ENCODE data around the gene MFAP2. TPM values are rescaled to one million over a fixed set of nuclear protein-coding genes. Genes with fewer than 3 reads are reported as not detected.

Gene MFAP2, protein sequence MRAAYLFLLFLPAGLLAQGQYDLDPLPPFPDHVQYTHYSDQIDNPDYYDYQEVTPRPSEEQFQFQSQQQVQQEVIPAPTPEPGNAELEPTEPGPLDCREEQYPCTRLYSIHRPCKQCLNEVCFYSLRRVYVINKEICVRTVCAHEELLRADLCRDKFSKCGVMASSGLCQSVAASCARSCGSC
- 10 to 100 TPM; 24.0 to 62.2 TPM for total RNA-seq

DNA sequence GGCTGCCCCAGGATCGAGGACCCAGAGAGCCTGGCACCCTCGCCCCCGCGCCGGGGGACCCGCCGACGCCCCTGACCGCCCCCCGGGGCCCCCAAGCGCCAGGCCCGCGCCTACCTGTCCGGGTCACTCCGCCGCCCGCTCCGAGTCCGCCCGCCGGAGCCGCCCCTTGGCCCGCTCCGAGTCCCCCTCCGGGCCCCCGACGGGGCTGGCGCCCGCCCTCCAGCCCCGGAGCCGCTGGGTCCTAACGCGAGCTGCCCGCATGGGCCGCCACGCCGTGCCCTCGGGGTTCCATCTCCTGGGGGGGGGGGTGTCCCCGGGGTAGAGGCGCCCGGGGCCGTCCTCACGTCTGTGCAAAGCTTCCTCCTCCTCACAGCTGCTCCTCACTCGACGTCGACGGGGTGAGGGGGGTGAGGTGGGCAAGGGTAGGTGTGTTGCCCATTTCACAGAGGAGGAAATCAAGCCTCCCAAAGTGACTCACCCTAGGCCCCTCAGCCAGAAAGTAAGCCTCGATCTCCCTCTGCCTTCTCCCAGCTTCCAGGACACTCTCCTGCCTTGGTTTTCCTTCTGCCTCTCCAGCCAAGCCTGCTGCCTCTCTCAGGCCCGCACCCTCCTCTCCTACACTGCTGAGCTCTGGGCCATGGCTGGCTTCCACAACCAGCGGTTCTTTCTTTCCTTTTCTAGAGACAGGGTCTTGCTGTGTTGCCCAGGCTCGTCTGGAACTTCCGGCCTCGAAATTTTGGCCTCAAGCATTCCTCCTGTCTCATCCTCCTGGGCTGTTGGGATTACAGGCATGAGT is at the start of gene MFAP2:
Gene MFAP2 (minus strand): TSS at position 148 of the 796 bp plus-strand sequence. CDS start 2,347 bp downstream, outside the sequence.
- no peak for ATAC-seq (ENCODE audit: insufficient number of reproducible peaks, low FRiP score, low read depth)
- peak within 1 kb of the TSS; percentile 82 for H3K4me3 ChIP-seq
- no peak for TF ChIP-seq CTCF (IDR thresholded peaks at IDR 0.05)

GRCh38 chr1:17030206-17030605 is 49.8 kb upstream of the MFAP2 start:
- H3K27ac ChIP-seq, result no peak overlapping the region
- no peaks in the 10 kb centered on the region for H3K27me3 ChIP-seq (replicated peaks; ENCODE audit: insufficient read depth)
- H3K4me1 ChIP-seq (ENCODE audit: control insufficient read depth in 1 of 2, low read depth in 2 of 2), result no peaks in the 10 kb centered on the region
- H3K36me3 ChIP-seq, result peaks cover 34% of the 10 kb centered on the region
- no peak for DNase-seq (ENCODE audit: low spot score)
- no peak for TF ChIP-seq CTCF (IDR thresholded peaks at IDR 0.05)
- no peak for ATAC-seq (ENCODE audit: insufficient number of reproducible peaks, low FRiP score, low read depth)
- no peak overlapping the region for H3K4me3 ChIP-seq
- no peaks in the 10 kb centered on the region for H3K9me3 ChIP-seq

More for the DNA sequence above, at the start of gene MFAP2:
- H3K36me3 ChIP-seq, result no peaks in the 10 kb centered on the region
- no peaks in the 10 kb centered on the region for H3K27me3 ChIP-seq (replicated peaks; ENCODE audit: insufficient read depth)
- H3K27ac ChIP-seq, result peak within 1 kb of the TSS; percentile 94 to 95
- H3K9me3 ChIP-seq, result no peaks in the 10 kb centered on the region
- DNase-seq (ENCODE audit: low spot score), result no peak
- peaks cover 4 to 50% of the 10 kb centered on the region in 2 donors for H3K4me1 ChIP-seq (ENCODE audit: control insufficient read depth in 1 of 2, low read depth in 2 of 2)

GRCh38 chr1:17028662-17029188 is 48.3 kb upstream of the MFAP2 start:
- no peak for ATAC-seq (ENCODE audit: insufficient number of reproducible peaks, low FRiP score, low read depth)
- Histone ChIP-seq H3K27ac (no peak overlapping the region), H3K36me3 (peaks cover 44% of the 10 kb centered on the region), H3K4me1 (ENCODE audit: control insufficient read depth in 1 of 2, low read depth in 2 of 2) (no peaks in the 10 kb centered on the region), H3K27me3 (replicated peaks; ENCODE audit: insufficient read depth) (no peaks in the 10 kb centered on the region), H3K9me3 (no peaks in the 10 kb centered on the region), H3K4me3 (no peak overlapping the region)
- TF ChIP-seq CTCF (IDR thresholded peaks at IDR 0.05), result no peak
- DNase-seq (ENCODE audit: low spot score), result no peak

DNA sequence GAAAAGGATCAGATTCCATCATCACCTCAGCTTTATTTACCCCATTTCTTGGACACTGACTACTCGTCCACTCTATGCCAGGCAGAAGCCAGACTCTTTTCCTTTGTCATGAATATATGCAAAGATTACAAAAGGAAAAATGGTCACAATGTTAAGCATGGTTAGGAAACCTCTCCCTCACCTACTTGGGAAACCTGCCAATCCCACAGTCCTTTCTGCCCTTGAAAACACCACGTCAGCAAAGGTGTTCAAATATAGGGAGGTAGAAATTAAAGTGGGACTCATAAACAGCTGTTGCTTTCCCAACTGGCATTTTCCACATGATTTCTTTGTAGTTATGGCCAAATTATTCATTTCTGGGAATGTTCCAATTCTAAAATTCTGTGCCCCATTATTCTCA is 47.5 kb upstream of the MFAP2 start:
- no peak overlapping the region for H3K27ac ChIP-seq
- TF ChIP-seq CTCF (IDR thresholded peaks at IDR 0.05), result no peak
- ATAC-seq (ENCODE audit: insufficient number of reproducible peaks, low FRiP score, low read depth) (no peak), DNase-seq (ENCODE audit: low spot score) (no peak)
- H3K4me3 ChIP-seq, result no peak overlapping the region
- H3K9me3 ChIP-seq, result no peaks in the 10 kb centered on the region
- peaks cover 52% of the 10 kb centered on the region for H3K36me3 ChIP-seq
- no peaks in the 10 kb centered on the region for H3K27me3 ChIP-seq (replicated peaks; ENCODE audit: insufficient read depth)
- no peaks in the 10 kb centered on the region for H3K4me1 ChIP-seq (ENCODE audit: control insufficient read depth in 1 of 2, low read depth in 2 of 2)

- Histone ChIP-seq H3K27me3 (replicated peaks; ENCODE audit: insufficient read depth) (no peaks in the 10 kb centered on the region), H3K36me3 (peaks cover 50% of the 10 kb centered on the region), H3K9me3 (no peaks in the 10 kb centered on the region), H3K27ac (no peak overlapping the region), H3K4me1 (ENCODE audit: control insufficient read depth in 1 of 2, low read depth in 2 of 2) (no peaks in the 10 kb centered on the region), H3K4me3 (no peak overlapping the region)
- TF ChIP-seq CTCF (IDR thresholded peaks at IDR 0.05), result no peak
- ATAC-seq (ENCODE audit: insufficient number of reproducible peaks, low FRiP score, low read depth) (no peak), DNase-seq (ENCODE audit: low spot score) (no peak)
Observed at GRCh38 chr1:17027403-17027802, 47.0 kb upstream of the MFAP2 start.

Data from thoracic aorta (tissue), 2 donors.